ENCODE measurements around the gene DOP1A. TPM values are rescaled to one million over a fixed set of nuclear protein-coding genes. Genes with fewer than 3 reads are reported as not detected.

DOP1A gene
- total and polyA plus RNA-seq, 2 of the 13 experiments (the other 11 are each of a cell fraction or from before 2014, with no cell fraction given), result 5.2 to 16.7 TPM

- TF ChIP-seq, protein P1, sequence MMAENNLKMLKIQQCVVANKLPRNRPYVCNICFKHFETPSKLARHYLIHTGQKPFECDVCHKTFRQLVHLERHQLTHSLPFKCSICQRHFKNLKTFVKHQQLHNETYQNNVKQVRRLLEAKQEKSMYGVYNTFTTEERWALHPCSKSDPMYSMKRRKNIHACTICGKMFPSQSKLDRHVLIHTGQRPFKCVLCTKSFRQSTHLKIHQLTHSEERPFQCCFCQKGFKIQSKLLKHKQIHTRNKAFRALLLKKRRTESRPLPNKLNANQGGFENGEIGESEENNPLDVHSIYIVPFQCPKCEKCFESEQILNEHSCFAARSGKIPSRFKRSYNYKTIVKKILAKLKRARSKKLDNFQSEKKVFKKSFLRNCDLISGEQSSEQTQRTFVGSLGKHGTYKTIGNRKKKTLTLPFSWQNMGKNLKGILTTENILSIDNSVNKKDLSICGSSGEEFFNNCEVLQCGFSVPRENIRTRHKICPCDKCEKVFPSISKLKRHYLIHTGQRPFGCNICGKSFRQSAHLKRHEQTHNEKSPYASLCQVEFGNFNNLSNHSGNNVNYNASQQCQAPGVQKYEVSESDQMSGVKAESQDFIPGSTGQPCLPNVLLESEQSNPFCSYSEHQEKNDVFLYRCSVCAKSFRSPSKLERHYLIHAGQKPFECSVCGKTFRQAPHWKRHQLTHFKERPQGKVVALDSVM (CRISPR knock-in tag; IDR thresholded peaks at IDR 0.05), result peak; percentile 64; the same call in 1 of the 2 replicates
- TF ChIP-seq RFXAP (CRISPR knock-in tag; IDR thresholded peaks at IDR 0.05; ENCODE audit: borderline replicate concordance), result peak; percentile 79; the same call in 1 of the 2 replicates
- peak; percentile 43; the same call in 1 of the 2 replicates for TF ChIP-seq TOE1 (CRISPR knock-in tag; IDR thresholded peaks at IDR 0.05)
- no peak for TF ChIP-seq ZBTB1 (CRISPR knock-in tag; IDR thresholded peaks at IDR 0.05; ENCODE audit: borderline replicate concordance)
- no peak for TF ChIP-seq ZNF597 (CRISPR knock-in tag; IDR thresholded peaks at IDR 0.05)
- peak; percentile 91 for TF ChIP-seq PHF21A (CRISPR knock-in tag; IDR thresholded peaks at IDR 0.05)
- 0 out of 2 replicates have a peak, but pooled peaks have one; percentile 52 for TF ChIP-seq ZZZ3 (CRISPR knock-in tag; IDR thresholded peaks at IDR 0.05; ENCODE audit: borderline replicate concordance)
- TF ChIP-seq ZNF878 (CRISPR knock-in tag; IDR thresholded peaks at IDR 0.05), result peak; percentile 91
- TF ChIP-seq ZHX2 (IDR thresholded peaks at IDR 0.05; ENCODE audit: low read depth), result no peak
- no peak for TF ChIP-seq ZHX2 (CRISPR knock-in tag; IDR thresholded peaks at IDR 0.05; ENCODE audit: borderline replicate concordance)
- TF ChIP-seq ZNF235 (CRISPR knock-in tag; IDR thresholded peaks at IDR 0.05; ENCODE audit: borderline replicate concordance), result peak; percentile 85; the same call in 1 of the 2 replicates
- TF ChIP-seq GLMP (CRISPR knock-in tag; IDR thresholded peaks at IDR 0.05; ENCODE audit: borderline replicate concordance), result no peak
- no peak for TF ChIP-seq HNRNPL (IDR thresholded peaks at IDR 0.05; ENCODE audit: low read depth, low read length)
- peak; percentile 84 for TF ChIP-seq SPEN (CRISPR knock-in tag; IDR thresholded peaks at IDR 0.05; ENCODE audit: low read depth)
- TF ChIP-seq DPF2 (CRISPR knock-in tag; IDR thresholded peaks at IDR 0.05; ENCODE audit: borderline replicate concordance, low read depth), result no peak
- no peak for TF ChIP-seq HOXD1 (CRISPR knock-in tag; IDR thresholded peaks at IDR 0.05)
- peak; percentile 96; the same call in 2 of the 3 replicates for TF ChIP-seq MXI1 (IDR thresholded peaks at IDR 0.05; ENCODE audit: borderline replicate concordance, low read depth, low read length)
- no peak for TF ChIP-seq SUZ12 (IDR thresholded peaks at IDR 0.05; ENCODE audit: low read depth, low read length)
- TF ChIP-seq ZNF121 (CRISPR knock-in tag; IDR thresholded peaks at IDR 0.05), result peak; percentile 48; the same call in 1 of the 2 replicates
Measured at GRCh38 chr6:83065511-83066192, 1.8 kb upstream of the DOP1A start, which contains the start of gene UBE3D (continued).
